Thyroid gland (tissue), 4 donors: ENCODE results near the gene ACBD6. TPM values are rescaled to one million over a fixed set of nuclear protein-coding genes. Genes with fewer than 3 reads are reported as not detected.

Experiments
- DNase-seq, 2 donors: peaks; one replicate each; pipeline ENCODE4 v3.0.0-alpha.2; 2019
- H3K27ac ChIP-seq, 3 donors: fragments of 200-600 bp; sonication (generic); 1 replicate in 2 of 3; 2 replicates in 1 of 3; pipeline ENCODE4 v1.5.1; 2016 to 2019; ENCODE audit warnings: mild to moderate bottlenecking in 1 of 3, moderate library complexity in 1 of 3
- H3K27me3 ChIP-seq: fragments of 200-600 bp; sonication (generic); one replicate; pipeline ENCODE4 v1.5.1; 2019
- H3K36me3 ChIP-seq, 2 donors: fragments of 200-600 bp; sonication (generic); one replicate each; pipeline ENCODE4 v1.5.1; 2016 to 2019
- H3K4me1 ChIP-seq, 2 donors: fragments of 200-600 bp; sonication (generic); one replicate each; pipeline ENCODE4 v1.5.1; 2017 to 2019
- H3K4me3 ChIP-seq, 3 donors: fragments of 200-600 bp; sonication (generic); replicated peaks in 1 of 3; 1 replicate in 2 of 3; 2 replicates in 1 of 3; pipeline ENCODE4 v1.5.1; 2016; ENCODE audit warnings: mild to moderate bottlenecking in 1 of 3
- H3K9me3 ChIP-seq: fragments of 200-600 bp; sonication (generic); one replicate; pipeline ENCODE4 v1.5.1; 2017
- POLR2A ChIP-seq, 2 donors: fragments of 450-650 bp; IDR thresholded peaks; one replicate each; pipeline ENCODE4 v1.6.1; 2017; ENCODE audit warnings: antibody characterized with exemption in 2 of 2, mild to moderate bottlenecking in 2 of 2, moderate library complexity in 1 of 2
- WGBS, 2 donors: methylation state at CpG; one replicate each; pipeline ENCODE4 v1.1.5; 2017; 5-methylcytosine and 5-hydroxymethylcytosine counted together
- intact Hi-C: fragments of 100-400 bp; cut with DNase I; formaldehyde crosslinking; loops from one replicate; pipeline ENCODE4 v1.15.1; 2023
- total RNA-seq, 4 donors: library from RNA; depleted of rRNA; stranded (reverse); fragments of >200 nt; gene quantifications; one replicate each; pipeline ENCODE4 v1.2.3, GENCODE V29; 2016
- TF ChIP-seq, protein P1 (sequence below), 6 experiments: fragments of 200-600 bp in 3 of 6; fragments of 450-650 bp in 3 of 6; sonication (generic) in 3 of 6; IDR thresholded peaks; one replicate each; pipeline ENCODE4 v1.5.1; 2016 to 2019; ENCODE audit warnings: antibody characterized with exemption in 6 of 6, mild to moderate bottlenecking in 2 of 6, inconsistent platforms in 1 of 6, moderate library complexity in 1 of 6

ACBD6 gene
- total RNA-seq, 4 donors from 2014 or later = 52.6 to 66.5 (median 57.2) TPM

DNA sequence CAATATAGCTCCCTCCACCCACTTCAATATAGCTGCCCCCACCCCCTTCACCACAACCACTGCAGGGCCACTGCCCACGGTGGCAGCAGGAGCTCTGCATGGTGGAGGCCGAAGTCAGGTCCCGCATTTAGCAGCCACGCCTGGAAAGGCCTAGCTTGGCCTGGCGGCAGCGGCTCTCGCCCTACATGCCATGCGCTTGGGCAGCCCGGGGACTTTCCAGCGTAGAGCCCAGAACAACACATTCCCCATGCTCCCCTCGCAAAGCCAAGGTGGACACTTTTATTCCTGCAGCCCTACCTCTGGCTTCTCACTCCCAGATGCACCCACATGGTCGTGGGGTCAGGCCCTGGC, 235.2 kb downstream of the ACBD6 start:
- Histone ChIP-seq H3K27ac (no peak overlapping the region), H3K27me3 (peaks cover 2% of the 10 kb centered on the region), H3K4me1 (no peaks in the 10 kb centered on the region), H3K9me3 (no peaks in the 10 kb centered on the region), H3K36me3 (no peaks in the 10 kb centered on the region), H3K4me3 (no peak overlapping the region)
- DNase-seq = no peak
- 72 to 87% methylated on average over 2 to 12 of the region's 12 CpGs for WGBS, 2 donors
- TF ChIP-seq, protein P1, sequence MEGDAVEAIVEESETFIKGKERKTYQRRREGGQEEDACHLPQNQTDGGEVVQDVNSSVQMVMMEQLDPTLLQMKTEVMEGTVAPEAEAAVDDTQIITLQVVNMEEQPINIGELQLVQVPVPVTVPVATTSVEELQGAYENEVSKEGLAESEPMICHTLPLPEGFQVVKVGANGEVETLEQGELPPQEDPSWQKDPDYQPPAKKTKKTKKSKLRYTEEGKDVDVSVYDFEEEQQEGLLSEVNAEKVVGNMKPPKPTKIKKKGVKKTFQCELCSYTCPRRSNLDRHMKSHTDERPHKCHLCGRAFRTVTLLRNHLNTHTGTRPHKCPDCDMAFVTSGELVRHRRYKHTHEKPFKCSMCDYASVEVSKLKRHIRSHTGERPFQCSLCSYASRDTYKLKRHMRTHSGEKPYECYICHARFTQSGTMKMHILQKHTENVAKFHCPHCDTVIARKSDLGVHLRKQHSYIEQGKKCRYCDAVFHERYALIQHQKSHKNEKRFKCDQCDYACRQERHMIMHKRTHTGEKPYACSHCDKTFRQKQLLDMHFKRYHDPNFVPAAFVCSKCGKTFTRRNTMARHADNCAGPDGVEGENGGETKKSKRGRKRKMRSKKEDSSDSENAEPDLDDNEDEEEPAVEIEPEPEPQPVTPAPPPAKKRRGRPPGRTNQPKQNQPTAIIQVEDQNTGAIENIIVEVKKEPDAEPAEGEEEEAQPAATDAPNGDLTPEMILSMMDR (IDR thresholded peaks at IDR 0.05) = no peak
- TF ChIP-seq POLR2A (IDR thresholded peaks at IDR 0.05) = no peak
- intact Hi-C loops = no loop called here

DNA sequence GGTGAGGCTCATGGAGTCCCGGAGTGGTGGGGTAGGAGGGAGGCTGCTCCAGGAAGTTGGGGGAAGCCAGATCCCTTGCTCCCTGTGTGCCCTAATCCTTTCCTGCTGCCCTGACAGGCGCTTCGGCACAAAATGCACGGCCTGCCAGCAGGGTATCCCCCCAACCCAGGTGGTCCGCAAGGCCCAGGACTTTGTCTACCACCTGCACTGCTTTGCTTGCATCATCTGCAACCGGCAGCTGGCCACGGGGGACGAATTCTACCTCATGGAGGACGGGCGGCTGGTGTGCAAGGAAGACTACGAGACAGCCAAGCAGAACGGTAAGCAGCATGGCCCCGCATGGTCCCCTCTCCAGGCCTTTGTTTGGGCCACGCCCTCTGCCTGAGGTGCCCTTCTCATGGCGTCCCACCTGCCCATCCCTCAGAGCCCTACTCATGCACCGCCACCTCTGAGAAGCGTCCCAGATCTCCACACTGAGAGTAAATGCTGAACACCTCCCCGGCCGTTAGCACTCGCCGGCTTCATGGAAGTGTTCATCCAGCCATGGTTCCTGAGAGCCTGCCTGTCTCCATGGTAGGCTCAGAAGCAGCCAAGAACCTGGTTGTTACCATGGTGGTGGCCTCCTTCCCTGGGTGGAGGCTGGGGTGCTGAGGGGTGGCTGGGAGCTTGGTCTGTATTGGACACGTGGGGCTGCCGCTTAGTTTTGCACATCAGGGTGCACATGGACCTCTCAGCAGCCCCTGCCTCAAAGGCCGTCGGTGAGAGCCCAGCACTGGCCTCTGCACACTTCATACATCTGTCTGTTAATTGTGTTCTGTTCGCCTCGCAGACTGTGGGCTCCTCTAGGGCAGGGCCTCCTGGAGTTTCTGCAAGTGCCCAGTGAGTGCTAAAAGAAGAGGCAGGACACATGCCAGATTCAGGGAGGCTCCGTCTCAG, 235.8 kb downstream of the ACBD6 start:
- no peaks in the 10 kb centered on the region for H3K9me3 ChIP-seq
- no peaks in the 10 kb centered on the region for H3K4me1 ChIP-seq
- no peak overlapping the region for H3K4me3 ChIP-seq
- intact Hi-C loops = no loop called here
- TF ChIP-seq POLR2A (IDR thresholded peaks at IDR 0.05) = no peak
- TF ChIP-seq, protein P1 (IDR thresholded peaks at IDR 0.05) = no peak
- no peak overlapping the region for H3K27ac ChIP-seq
- 80 to 82% methylated on average over 18 to 27 of the region's 28 CpGs for WGBS, 2 donors
- peaks cover 2% of the 10 kb centered on the region for H3K27me3 ChIP-seq
- H3K36me3 ChIP-seq = no peaks in the 10 kb centered on the region
- no peak for DNase-seq

DNA sequence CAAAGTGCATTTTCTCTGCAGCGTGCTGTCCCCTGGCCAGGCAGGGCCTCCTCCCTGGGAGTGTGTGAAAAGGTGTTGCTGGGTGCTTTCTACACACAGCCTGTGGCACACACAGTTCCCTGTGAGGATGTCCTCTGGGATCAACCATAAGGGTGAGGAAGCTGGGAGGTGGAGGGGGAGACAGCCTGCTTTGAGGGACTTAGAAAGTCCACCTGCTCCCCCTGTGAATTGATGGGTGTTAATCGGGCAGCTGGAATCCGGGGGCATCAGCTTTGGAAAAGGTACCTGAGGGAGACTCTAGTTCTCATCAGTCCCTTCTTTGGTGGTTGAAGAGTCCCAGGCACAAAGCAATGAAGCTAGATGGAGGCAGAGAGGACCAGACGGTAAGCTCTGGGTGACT, 236.5 kb downstream of the ACBD6 start:
- intact Hi-C loops = no loop called here
- no peak for DNase-seq
- H3K36me3 ChIP-seq = no peaks in the 10 kb centered on the region
- no peak overlapping the region for H3K4me3 ChIP-seq
- H3K27me3 ChIP-seq = peaks cover 2% of the 10 kb centered on the region
- H3K9me3 ChIP-seq = no peaks in the 10 kb centered on the region
- H3K4me1 ChIP-seq = no peaks in the 10 kb centered on the region
- H3K27ac ChIP-seq = no peak overlapping the region
- WGBS, 2 donors = 57 to 84% methylated on average over 4 of the region's 4 CpGs
- TF ChIP-seq, protein P1 (IDR thresholded peaks at IDR 0.05) = no peak
- no peak for TF ChIP-seq POLR2A (IDR thresholded peaks at IDR 0.05)

DNA sequence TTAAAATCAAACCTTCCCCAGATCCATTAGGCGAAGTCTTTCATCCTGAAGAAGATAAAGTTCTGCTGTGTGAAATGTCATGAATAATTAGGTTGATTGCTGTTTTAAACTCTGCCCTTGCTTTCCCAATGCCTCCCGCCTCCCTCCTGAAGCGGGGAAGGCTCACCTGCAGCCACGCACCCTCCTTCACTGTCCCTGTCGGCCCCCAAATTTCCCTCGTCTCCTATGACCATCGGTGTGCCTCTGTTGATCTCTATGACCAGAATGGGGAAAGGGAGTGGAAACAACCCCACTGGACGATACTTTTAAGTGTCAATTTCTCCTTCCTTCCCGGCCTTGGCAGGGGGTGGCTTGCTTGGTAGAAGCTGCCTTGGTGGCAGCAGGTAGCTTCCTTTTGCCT, 237.2 kb downstream of the ACBD6 start:
- H3K4me3 ChIP-seq = no peak overlapping the region
- intact Hi-C loops = no loop called here
- no peaks in the 10 kb centered on the region for H3K9me3 ChIP-seq
- TF ChIP-seq, protein P1 (IDR thresholded peaks at IDR 0.05) = no peak
- no peak for TF ChIP-seq POLR2A (IDR thresholded peaks at IDR 0.05)
- H3K27ac ChIP-seq = no peak overlapping the region
- H3K4me1 ChIP-seq = no peaks in the 10 kb centered on the region
- no peaks in the 10 kb centered on the region for H3K36me3 ChIP-seq
- DNase-seq = no peak
- WGBS, 2 donors = 65 to 75% methylated on average over 9 of the region's 9 CpGs
- H3K27me3 ChIP-seq = peaks cover 6% of the 10 kb centered on the region

DNA sequence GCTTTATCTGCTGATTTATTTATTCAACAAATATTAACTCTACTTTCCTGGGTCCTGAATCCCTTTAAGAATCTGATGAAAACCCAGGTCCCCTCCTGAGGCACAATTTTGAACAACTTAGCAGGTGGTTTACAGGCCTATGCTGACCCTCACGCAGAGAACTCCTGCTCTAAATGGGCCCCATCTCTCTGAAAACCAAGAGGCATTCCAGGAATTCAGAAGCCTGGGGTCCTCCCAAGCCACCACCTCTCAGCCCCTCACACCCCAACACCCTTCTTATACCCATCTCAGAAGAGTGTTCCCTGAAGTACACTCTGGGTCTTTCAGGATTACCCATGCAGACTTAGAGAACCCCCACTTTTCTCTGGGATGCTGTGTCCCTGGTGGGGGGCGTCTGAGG, 237.8 kb downstream of the ACBD6 start:
- Histone ChIP-seq H3K4me3 (no peak overlapping the region), H3K36me3 (no peaks in the 10 kb centered on the region), H3K27me3 (peaks cover 6% of the 10 kb centered on the region), H3K9me3 (no peaks in the 10 kb centered on the region), H3K4me1 (no peaks in the 10 kb centered on the region), H3K27ac (no peak overlapping the region)
- no peak for DNase-seq
- TF ChIP-seq, protein P1 (IDR thresholded peaks at IDR 0.05) = no peak
- no peak for TF ChIP-seq POLR2A (IDR thresholded peaks at IDR 0.05)
- intact Hi-C loops = no loop called here
- WGBS, 2 donors = 30 to 35% methylated on average over 2 of the region's 2 CpGs
